A549 (cell line): ENCODE measurements around the gene PCGF1. TPM values are rescaled to one million over a fixed set of nuclear protein-coding genes. Genes with fewer than 3 reads are reported as not detected.

Experiments used
- ATAC-seq, 2 experiments: fragments of 200-7000 bp in 1 of 2; fragments of >200 bp in 1 of 2; cut with Nextera tagmentation in 1 of 2; cut with Tn5 transposase in 1 of 2; 3 replicates each; pipeline versions ENCODE4 v1.8.0 to v1.9.1; 2018 to 2020; ENCODE audit warnings: mild to moderate bottlenecking in 1 of 2, moderate library complexity in 1 of 2
- CTCF ChIA-PET: fragments of 300-600 bp; sonication (Branson Sonifier 250); formaldehyde crosslinking; extraction: SDS; loops from one replicate; lab custom pipeline; 2021; ENCODE audit warnings: antibody characterized with exemption, inconsistent platforms; lab: Yijun Ruan, JAX
- POLR2A ChIA-PET: fragments of 350-600 bp; formaldehyde crosslinking; extraction: SDS; loops from one replicate; lab custom pipeline; 2021; ENCODE audit warnings: antibody characterized with exemption, inconsistent platforms; lab: Yijun Ruan, JAX
- DNase-seq, 2 experiments: peaks; one replicate each; pipeline versions ENCODE4 v3.0.0 to v3.0.0-alpha.2; 2011 to 2016; ENCODE audit warnings: low read depth in 1 of 2, low spot score in 1 of 2
- FAIRE-seq: peaks from 2 replicates; lab custom pipeline; 2011; peaks lifted over from hg19 to GRCh38; lab: Jason Lieb, UNC
- H3K27ac ChIP-seq, 2 experiments: fragments of >200 bp; sonication (Bioruptor Twin); formaldehyde crosslinking; 3 replicates each; pipeline ENCODE4 v1.5.1; 2016 to 2017
- H3K4me1 ChIP-seq: fragments of >200 bp; sonication (Bioruptor Twin); formaldehyde crosslinking; 3 replicates; pipeline ENCODE4 v1.6.1; 2016
- H3K4me2 ChIP-seq: fragments of >200 bp; sonication (Bioruptor Twin); formaldehyde crosslinking; 3 replicates; pipeline ENCODE4 v1.6.1; 2016
- H3K4me3 ChIP-seq: fragments of >200 bp; sonication (Bioruptor Twin); formaldehyde crosslinking; 3 replicates; pipeline ENCODE4 v1.5.1; 2016
- H3K9me3 ChIP-seq: fragments of >200 bp; sonication (Bioruptor Twin); formaldehyde crosslinking; 3 replicates; pipeline ENCODE4 v1.6.1; 2016
- ATOH8 ChIP-seq: fragments of 250-450 bp; sonication (Bioruptor Pico); IDR thresholded peaks from 2 replicates; pipeline ENCODE4 v1.5.0; 2020; ENCODE audit warnings: low read depth, mild to moderate bottlenecking, moderate library complexity
- BCL3 ChIP-seq: fragments of >200 bp; sonication (Bioruptor Twin); formaldehyde crosslinking; IDR thresholded peaks from 3 replicates; pipeline ENCODE4 v1.6.1; 2016
- CHD4 ChIP-seq: fragments of 200-600 bp; sonication (generic); IDR thresholded peaks from 2 replicates; pipeline ENCODE4 v1.6.1; 2016; ENCODE audit warnings: antibody characterized with exemption, mild to moderate bottlenecking, borderline replicate concordance
- E2F6 ChIP-seq: IDR thresholded peaks from 2 replicates; pipeline ENCODE4 v1.6.1; 2012; ENCODE audit warnings: low read depth, borderline replicate concordance
- ESRRA ChIP-seq: fragments of 150-350 bp; IDR thresholded peaks from 2 replicates; pipeline ENCODE4 v1.6.1; 2014; ENCODE audit warnings: mild to moderate bottlenecking, low read length, borderline replicate concordance
- HMGXB4 ChIP-seq: fragments of 250-450 bp; sonication (Bioruptor Pico); IDR thresholded peaks from 2 replicates; pipeline ENCODE4 v1.5.0; 2021; ENCODE audit warnings: mild to moderate bottlenecking, moderate library complexity, borderline replicate concordance
- HOXA7 ChIP-seq: fragments of 250-450 bp; sonication (Bioruptor Pico); IDR thresholded peaks from 2 replicates; pipeline ENCODE4 v1.5.0; 2020; ENCODE audit warnings: mild to moderate bottlenecking, moderate library complexity
- HOXB13 ChIP-seq: fragments of 250-450 bp; sonication (Bioruptor Pico); IDR thresholded peaks from 2 replicates; pipeline ENCODE4 v1.5.0; 2020; ENCODE audit warnings: low read depth, mild to moderate bottlenecking, moderate library complexity
- JUN ChIP-seq, 2 experiments: fragments of >200 bp; sonication (Bioruptor Twin); formaldehyde crosslinking; IDR thresholded peaks; 2 replicates in 1 of 2; 3 replicates in 1 of 2; pipeline ENCODE4 v1.6.1; 2016 to 2017
- JUNB ChIP-seq: fragments of >200 bp; sonication (Bioruptor Twin); formaldehyde crosslinking; IDR thresholded peaks from 2 replicates; pipeline ENCODE4 v1.6.1; 2016
- MAFK ChIP-seq: fragments of 450-650 bp; IDR thresholded peaks from 2 replicates; pipeline ENCODE4 v1.6.1; 2014; ENCODE audit not compliant: partially characterized antibody
- MAX ChIP-seq: IDR thresholded peaks from 2 replicates; pipeline ENCODE4 v1.6.1; 2012
- MAZ ChIP-seq: fragments of 150-350 bp; IDR thresholded peaks from 2 replicates; pipeline ENCODE4 v1.6.1; 2014; ENCODE audit warnings: antibody characterized with exemption, low read depth, low read length, borderline replicate concordance
- PHF8 ChIP-seq: fragments of 200-600 bp; sonication (generic); IDR thresholded peaks from 2 replicates; pipeline ENCODE4 v1.6.1; 2016; ENCODE audit warnings: low read depth, mild to moderate bottlenecking, antibody characterized with exemption, moderate library complexity, borderline replicate concordance
- POLR2A ChIP-seq: IDR thresholded peaks from 2 replicates; pipeline ENCODE4 v1.6.1; 2012; ENCODE audit warnings: mild to moderate bottlenecking, low read length
- POLR2AphosphoS2 ChIP-seq: conservative IDR thresholded peaks from 2 replicates; pipeline ENCODE4 v1.6.1; 2012; ENCODE audit warnings: low read length, improper control_type of control experiment, inconsistent platforms
- RAD21 ChIP-seq, 2 experiments: fragments of >200 bp in 1 of 2; sonication (Bioruptor Twin) in 1 of 2; formaldehyde crosslinking in 1 of 2; IDR thresholded peaks in 1 of 2; conservative IDR thresholded peaks in 1 of 2; 2 replicates in 1 of 2; 3 replicates in 1 of 2; pipeline ENCODE4 v1.6.1; 2012 to 2018; ENCODE audit warnings: inconsistent platforms in 1 of 2
- REST ChIP-seq: fragments of 200-600 bp; sonication (generic); IDR thresholded peaks from 2 replicates; pipeline ENCODE4 v1.6.1; 2016; ENCODE audit warnings: antibody characterized with exemption, mild to moderate bottlenecking, moderate library complexity
- WGBS: methylation state at CpG from one replicate; pipeline ENCODE4 v1.1.6; 2017; ENCODE audit errors: missing lambda C conversion rate; 5-methylcytosine and 5-hydroxymethylcytosine counted together
- polyA plus RNA-seq, 4 experiments: library from polyadenylated mRNA; depleted of rRNA in 3 of 4; stranded (reverse); fragments of >200 nt; fragmentation: RNase III in 1 of 4; extraction: RNeasy Plus Mini Kit Qiagen cat#74134 plus additional on column Dnase treatment in 1 of 4; gene quantifications; 2 replicates in 3 of 4; 3 replicates in 1 of 4; pipeline ENCODE4 v1.2.3, GENCODE V29; 2011 to 2017

Gene PCGF1
- polyA plus RNA-seq, 2 of the 4 experiments (the other 2 are of a cell fraction), result 32.2 to 53.6 TPM

GRCh38 chr2:74551530-74551929 lies 44.0 kb upstream of the PCGF1 start:
- FAIRE-seq (no peak), DNase-seq (no peak), ATAC-seq (no peak)
- ChIA-PET POLR2A (no interaction called here), CTCF (interaction anchor here (0.5 to 2.0 kb wide), 5 partner anchors 12 to 372 kb away, joined by 3 to 7 read pairs (median 4); partner anchors contain the start of genes CCDC142 and TTC31)
- Histone ChIP-seq H3K9me3 (no peaks in the 10 kb centered on the region), H3K4me3 (no peak overlapping the region), H3K4me1 (peaks cover 19% of the 10 kb centered on the region), H3K27ac (no peak overlapping the region), H3K4me2 (no peak overlapping the region)
- TF ChIP-seq CHD4 (no peak), HOXA7 (CRISPR knock-in tag) (no peak), MAFK (no peak), PHF8 (no peak), MAZ (no peak), POLR2A (no peak), HMGXB4 (CRISPR knock-in tag) (no peak), JUNB (no peak), E2F6 (no peak)

- Histone ChIP-seq H3K9me3 (no peaks in the 10 kb centered on the region), H3K27ac (no peak overlapping the region), H3K4me3 (no peak overlapping the region), H3K4me1 (peaks cover 19% of the 10 kb centered on the region), H3K4me2 (peak overlapping the region; percentile 99)
- WGBS, result 97% methylated on average over 7 of the region's 7 CpGs
- no peak for TF ChIP-seq ESRRA
- TF ChIP-seq MAFK, result no peak
- no peak for DNase-seq
- ChIA-PET POLR2A (no interaction called here), CTCF (interaction anchor here (1.0 to 2.0 kb wide), 4 partner anchors 37 to 69 kb away, joined by 3 to 7 read pairs (median 3); partner anchors contain the start of genes CCDC142 and TTC31)
- no peak for FAIRE-seq
- ATAC-seq, result no peak
These were observed 42.7 kb upstream of the PCGF1 start for GRCh38 chr2:74550231-74550630.

- Histone ChIP-seq H3K27ac (peak overlapping the region; percentile 89 to 92), H3K4me2 (peak overlapping the region; percentile 99), H3K9me3 (no peaks in the 10 kb centered on the region), H3K4me3 (peak overlapping the region; percentile 78), H3K4me1 (peaks cover 19% of the 10 kb centered on the region)
- no peak for FAIRE-seq
- CTCF ChIA-PET, result interaction anchor here (1.0 to 2.0 kb wide), 3 partner anchors 17 to 68 kb away, joined by 3 to 7 read pairs (median 3); partner anchors contain the start of genes CCDC142 and TTC31
- 23% methylated on average over 65 of the region's 85 CpGs for WGBS
- POLR2A ChIA-PET, result no interaction called here
- peak; percentile 67 to 76 for DNase-seq
- ATAC-seq, result peak; percentile 78 to 90
- TF ChIP-seq MAFK, result no peak
- peak in 1 of 2 experiments; percentile 59; a peak in 1 of 5 replicates for TF ChIP-seq JUN (IDR thresholded peaks at IDR 0.05)
- no peak for TF ChIP-seq ATOH8 (CRISPR knock-in tag)
- TF ChIP-seq E2F6, result peak; percentile 95
- TF ChIP-seq POLR2A, result peak; percentile 79
- TF ChIP-seq MAX, result peak; percentile 87
- TF ChIP-seq BCL3, result peak; percentile 60; the same call in 1 of the 3 replicates
- TF ChIP-seq PHF8, result peak; percentile 88; the same call in 1 of the 2 replicates
- no peak for TF ChIP-seq POLR2AphosphoS2
- peak; percentile 34; the same call in 1 of the 2 replicates for TF ChIP-seq REST
- TF ChIP-seq RAD21 (conservative IDR thresholded peaks at IDR 0.05 in 1 of 2, IDR thresholded peaks at IDR 0.05 in 1 of 2), result 0 out of 5 replicates have a peak, but pooled peaks of 1 of the 2 experiments have one; percentile 10
- TF ChIP-seq HOXB13 (CRISPR knock-in tag), result peak; percentile 29; the same call in 1 of the 2 replicates
These were observed 41.7 kb upstream of the PCGF1 start for GRCh38 chr2:74548900-74549826.
